Activated T-helper 9 cell treated with anti-CD3 and anti-CD28 coated beads, Interleukin-2, amount 50 U/mL, for 16 hours (primary cell): ENCODE measurements around the gene RXRG.

ENCODE experiments used
- DNase-seq: peaks from one replicate; pipeline ENCODE4 v3.0.0-alpha.2; 2020; ENCODE audit warnings: low read depth

RXRG gene

DNA sequence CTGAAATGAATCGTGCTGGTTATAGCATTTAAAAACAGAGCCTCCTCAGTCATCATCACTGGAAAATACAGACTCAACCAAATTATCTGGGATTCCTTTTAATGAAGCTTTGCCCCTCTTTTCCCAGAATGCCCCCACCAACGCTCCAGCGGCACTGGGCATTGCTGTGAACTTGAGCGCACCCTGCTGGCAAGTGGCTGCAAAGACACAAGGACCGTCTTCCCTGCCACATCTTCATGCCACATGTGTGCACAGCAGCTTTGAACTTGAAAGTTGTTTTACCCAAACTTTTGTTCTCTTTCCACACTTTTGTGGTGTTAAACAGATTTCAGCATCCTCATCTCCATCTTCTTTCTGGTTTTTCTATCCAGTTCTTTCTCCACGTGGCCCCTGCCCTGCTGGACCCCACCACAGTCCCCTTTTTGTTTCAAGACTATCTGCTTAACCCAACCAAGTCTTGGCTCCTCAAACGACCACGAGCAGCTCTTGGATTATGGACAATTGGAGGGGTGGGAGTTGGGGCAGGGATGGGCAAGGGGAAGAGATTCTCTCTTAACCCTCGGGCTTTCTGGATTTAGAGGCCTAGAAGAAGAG lies 75.6 kb downstream of the RXRG start:
- peak; percentile 28 for DNase-seq

DNA sequence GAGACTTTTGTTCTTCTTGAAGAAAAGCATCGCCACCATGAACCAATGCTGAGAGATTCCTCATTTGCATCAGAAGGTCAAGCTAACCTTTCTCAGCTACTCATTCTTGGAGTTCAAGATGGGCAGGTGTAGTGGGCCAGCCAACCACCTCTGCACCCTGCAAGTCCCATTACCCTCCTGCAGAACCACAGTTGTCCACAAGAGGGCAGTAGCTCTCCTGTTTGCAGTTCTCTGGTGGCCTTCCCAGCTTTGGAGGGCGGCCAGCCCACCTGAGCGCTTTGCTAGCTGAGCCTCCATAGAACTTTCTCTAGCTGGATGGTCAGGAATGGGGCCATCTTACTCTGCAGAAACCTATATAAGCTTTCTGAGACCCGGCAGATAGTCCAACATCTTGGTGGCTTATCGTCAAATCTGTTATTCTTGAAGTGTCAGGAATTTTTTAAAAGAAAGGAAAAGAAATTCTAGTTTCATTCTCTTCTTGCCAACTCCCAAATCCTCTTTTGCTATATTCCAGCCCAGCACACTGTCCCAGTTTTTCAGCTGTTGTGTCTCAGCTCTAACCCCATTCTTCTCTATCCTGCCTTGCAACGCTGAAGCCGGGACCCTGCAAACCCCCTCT lies 77.4 kb downstream of the RXRG start:
- DNase-seq: peak; percentile 59

DNA sequence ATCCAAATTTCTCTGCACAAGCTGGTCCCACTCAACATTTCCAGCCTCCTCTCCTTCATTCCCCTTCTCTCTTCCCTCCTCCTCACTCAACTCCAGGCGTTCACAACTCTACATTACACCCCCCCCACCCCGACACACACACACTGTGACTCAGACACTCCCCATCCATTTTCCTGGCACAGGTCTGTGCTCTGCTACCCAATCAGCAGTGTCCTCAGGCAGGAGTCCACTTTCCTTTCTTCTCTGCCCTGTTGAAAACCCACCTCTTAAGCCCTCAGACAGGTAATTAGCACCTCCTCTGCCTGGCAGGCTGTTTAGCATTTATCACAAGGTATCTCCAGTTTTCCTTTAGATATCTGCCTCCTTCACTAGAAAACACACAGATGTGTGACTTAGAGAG lies 79.6 kb downstream of the RXRG start:
- no peak for DNase-seq

DNA sequence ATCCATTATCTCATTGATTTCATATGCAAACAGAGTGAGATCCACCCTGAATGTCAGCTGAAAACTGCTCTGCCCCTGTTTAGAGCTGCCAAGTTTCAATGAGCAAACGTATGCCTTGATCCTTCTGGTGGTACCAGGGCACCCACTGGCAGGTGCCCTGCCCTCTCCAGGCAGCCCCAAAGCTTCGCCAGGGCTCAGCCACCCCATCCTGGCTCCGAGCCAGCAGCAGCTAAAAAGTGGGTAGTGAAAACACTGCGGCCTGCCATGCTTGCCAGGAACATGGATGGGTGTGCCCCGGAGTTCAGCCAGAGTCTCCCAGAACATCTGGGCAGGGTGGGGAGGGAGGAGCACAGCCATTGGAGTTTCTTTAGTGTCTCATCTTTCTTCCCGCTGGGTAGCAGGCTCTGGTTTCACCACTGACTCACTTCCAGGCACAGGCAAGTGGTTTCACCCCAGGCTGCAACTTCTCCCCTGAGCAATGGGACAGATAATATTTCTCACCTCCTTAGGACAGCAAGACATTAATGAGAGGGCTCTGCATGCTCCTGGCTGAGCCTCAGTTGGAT lies 80.3 kb downstream of the RXRG start:
- DNase-seq: no peak

DNA sequence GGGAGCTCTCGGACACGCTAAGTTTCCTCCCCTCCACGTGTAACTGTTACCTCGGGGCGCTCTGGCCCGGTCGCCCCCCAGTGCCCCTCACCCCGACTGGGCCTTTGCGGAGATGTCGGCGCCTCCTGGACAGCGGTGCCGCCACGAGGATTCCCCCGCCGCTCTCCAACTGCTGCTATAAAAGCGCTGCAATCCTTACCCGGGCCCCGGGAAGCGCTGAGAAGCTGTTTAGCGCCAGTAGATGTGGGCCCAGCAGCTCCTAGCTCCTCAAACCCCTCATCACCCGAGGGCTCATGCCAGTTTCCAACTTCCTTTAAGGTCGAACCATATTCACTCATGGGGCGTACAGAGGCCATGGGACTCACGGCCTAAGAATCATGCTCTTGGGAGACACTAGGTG lies 88.0 kb downstream of the RXRG start:
- no peak for DNase-seq

DNA sequence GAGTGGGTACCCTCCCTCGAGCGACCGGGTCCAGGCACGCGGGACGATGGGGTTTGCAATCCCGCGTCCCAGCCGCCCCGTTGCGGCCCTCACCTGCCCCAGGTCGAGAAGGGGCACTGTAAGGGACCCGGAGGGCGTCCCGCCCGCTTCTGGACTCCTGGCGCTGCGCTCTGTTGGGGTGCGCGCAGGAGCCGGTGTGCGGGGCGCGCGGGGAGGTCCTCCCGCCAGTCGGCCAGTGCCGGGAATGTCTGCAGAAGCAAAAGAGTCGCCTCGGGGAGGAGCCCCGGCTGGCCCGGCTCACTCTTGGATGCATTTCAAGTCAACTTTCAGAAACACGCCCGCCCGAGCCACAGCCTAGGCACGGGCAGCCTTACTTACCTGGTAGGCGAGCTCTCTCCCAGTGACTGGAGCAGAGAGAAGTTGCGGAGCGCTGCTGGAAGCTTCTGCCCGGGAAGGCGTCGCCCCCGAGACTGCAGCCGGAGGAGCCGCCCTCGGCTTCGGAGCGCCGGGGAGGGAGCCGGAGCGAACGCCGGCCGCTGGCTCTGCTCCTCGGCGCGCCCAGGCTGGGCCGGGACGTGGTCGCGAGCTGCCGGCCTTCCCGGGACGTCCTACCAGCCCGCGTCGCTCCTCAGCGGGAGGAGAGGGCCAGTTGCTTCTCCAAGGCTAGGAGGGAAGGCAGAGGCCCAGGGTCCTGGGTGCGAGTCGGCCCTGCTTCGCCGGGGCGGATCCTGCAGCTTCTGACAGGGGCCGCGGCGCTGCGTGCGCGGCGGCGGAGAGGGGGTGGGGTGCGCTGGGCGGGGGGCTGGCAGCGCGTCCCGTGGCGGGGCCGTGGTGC lies 88.7 kb downstream of the RXRG start, which contains the start of gene LMX1A:
TSS of gene LMX1A (minus strand) at position 739 of the 835 bp plus-strand sequence. CDS start 1,156 bp downstream, outside the sequence.
- DNase-seq: no peak

DNA sequence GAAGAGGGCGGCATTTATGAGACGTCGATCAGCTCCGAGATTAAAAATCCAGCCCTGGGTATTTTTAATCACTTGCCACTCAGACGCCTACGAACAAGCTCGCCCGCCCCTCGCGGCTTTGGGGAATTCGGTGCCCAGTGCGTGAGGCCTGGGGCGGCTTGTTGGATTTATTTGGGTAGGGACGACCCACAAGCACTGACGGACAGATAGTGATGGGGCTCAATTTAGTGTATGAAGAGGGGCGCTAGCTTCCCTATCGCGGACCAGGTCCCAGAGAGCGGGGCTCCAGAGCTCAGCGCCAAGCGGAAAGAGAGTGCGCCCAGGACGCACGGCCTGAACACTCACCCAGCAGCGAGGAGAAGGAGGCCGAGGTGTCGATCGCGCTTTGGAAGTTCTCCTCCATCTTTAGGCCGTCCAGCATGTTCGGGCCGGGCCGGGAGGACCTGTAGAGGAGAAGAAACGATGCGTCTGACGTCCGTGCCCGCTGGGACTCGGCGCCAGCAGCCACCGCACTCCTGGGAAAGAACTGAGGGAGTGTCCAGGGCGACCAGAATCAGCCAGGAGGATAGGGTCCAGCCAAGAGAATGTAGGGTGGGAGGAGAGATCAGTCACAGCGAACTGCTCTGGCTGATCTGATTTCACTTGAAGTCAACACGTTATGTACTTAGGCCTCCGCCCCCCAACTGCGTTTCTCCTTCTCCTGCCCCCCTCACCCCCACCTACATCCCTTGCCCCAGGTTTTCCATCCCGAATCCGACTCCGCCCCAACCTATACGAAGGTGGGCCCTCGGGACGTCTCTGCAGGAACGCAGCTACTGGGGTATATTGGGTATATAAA lies 89.6 kb downstream of the RXRG start:
- DNase-seq: no peak

DNA sequence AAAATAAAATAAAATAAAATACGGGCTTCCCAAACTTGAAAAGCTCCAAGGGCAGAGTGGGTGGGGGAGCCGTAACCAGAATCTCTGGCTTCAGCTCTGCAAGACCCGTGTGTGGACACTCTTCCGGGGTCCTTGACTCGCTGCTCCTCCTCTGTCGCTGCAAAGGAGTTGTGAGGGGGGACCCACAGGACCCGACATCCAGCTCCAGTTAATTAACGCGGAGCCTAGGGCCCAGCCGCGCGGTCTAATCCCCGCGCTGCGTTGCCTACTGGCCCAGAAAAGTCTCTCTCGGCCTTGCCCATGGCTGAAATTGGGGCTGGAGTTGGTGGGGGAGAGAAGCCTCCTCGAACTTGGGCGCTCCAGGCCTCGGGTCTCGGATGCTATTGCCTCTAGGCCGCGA lies 90.2 kb downstream of the RXRG start:
- no peak for DNase-seq

DNA sequence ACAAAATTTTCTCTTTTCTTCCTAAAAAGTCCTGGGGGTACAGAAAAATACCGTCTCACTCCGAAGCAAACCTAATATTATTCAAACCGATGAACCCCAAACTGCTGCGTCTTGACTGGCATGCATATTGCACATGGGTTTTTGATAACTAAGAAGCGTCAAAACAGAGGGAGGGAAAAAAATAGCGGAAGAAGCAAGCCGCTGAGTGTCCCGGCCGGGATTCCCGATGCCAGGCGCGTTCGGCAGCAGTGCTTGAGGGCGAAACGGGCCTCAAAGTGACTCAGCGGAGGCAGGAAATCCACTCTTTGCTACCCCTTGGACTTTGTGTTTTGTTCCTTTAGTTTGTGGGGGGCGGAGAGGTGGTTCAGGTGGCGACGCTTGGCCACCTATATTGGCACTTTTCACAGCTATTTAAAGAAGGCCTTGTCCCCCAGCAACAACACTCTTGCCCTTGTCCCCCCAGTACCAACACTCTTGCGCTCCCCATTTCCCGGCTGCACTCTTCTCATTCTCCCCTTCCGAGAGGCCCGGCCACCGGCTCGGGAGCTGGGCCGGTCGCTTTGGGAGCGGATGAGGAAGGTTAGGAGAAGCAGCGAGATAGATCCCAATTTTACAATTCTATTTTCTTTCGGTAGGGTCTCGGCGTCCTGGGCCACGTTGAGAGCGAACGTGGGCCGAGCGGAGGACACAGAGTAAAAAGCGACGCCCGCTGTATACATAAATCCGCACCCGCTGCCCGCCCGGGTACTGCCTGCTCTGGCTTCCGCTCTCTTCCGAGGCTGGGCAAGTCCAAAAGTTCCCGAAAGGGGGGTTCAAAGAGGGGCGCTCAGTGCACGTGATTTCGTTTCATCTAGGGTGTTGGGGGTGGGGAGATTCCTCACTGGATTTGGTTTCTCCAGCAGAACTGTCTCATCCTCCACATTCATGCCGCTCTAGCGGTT lies 90.9 kb downstream of the RXRG start:
- DNase-seq: no peak

DNA sequence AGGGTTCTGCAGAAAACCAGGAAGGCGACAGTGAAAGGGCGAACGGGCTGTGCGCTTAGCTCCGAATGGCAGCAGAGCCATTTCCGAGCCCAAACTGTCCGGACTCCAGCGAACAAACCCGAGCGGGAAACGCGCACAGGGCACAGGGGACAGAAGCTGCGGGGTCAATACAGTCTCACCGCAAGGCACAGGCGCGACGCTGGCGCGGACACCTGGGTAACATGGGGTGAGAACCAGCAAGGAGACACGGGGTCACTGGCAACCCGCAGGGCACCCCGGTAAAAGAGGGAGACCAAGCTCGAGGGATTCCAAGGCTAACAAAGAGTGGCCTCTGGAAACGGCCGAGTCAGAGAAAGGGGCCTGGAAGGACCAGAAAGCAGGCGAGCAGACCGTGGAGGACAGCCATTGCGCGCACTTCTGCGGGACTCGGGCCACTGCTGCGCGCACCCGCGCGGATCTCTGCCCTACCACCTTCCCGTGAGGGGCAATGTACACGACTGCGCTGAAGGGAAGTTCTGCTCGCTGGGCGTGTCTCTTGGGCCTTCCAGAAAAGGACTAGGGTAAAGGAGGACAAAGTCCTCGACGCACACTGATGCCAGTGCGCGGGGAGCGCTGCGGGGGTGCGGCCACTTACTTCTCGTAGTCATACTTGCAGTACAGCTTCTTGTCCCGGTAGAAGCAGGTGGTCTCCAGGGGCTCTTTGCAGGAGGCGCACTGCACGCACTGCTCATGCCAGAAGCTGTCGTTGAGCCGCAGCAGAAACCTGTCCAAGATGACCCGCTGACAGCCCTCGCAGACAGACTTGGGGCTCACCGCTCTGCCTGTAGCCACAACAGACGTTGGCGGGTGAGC lies 92.3 kb downstream of the RXRG start:
- DNase-seq: no peak

DNA sequence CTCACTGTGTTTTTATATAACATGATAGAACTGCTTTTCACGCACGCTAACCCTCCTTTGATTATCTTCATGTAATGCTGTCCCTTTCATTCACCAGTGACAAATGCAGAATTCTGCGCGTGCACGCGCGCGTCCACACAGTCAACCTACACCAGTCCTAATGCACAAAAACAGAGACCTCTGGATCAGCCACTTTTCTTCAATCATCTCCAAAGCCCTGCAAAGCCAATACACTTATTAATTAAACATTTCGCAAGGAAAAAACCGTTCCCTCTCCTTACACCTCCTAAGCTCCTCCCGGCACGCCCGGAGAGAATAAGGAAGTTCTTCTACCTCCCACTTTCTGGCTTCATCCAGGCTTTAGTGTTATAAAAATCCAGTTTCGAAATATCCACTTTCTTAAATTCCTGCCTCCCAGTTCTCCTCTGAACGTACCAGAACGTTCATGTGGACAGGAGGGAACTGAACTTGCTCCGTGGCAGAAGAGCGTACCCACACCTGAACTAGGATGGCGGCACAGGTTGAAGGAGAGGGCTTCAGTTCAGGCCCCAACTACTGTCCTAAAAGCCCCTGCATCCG lies 93.0 kb downstream of the RXRG start:
- DNase-seq: no peak
